Keratinocyte (primary cell): Measurements from ENCODE around the gene DNAAF8.

ENCODE experiments used
- CTCF ChIP-seq, 3 experiments: IDR thresholded peaks in 1 of 3; conservative IDR thresholded peaks in 1 of 3; optimal IDR thresholded peaks in 1 of 3; 2 replicates in 2 of 3; 3 replicates in 1 of 3; pipeline versions ENCODE3 to v1.5.1; 2011; ENCODE audit warnings: low read length in 3 of 3, mild to moderate bottlenecking in 3 of 3, moderate library complexity in 2 of 3, control low read depth in 1 of 3, inconsistent platforms in 1 of 3; ENCODE audit not compliant: insufficient read depth in 2 of 3; ENCODE audit errors: extremely low read depth in 1 of 3
- EZH2 ChIP-seq: IDR thresholded peaks from one replicate; pipeline ENCODE4 v1.6.1; 2012; ENCODE audit warnings: inconsistent platforms, mild to moderate bottlenecking, low read length, moderate library complexity

GRCh38 chr16:4748682-4749411 is 14.5 kb downstream of the DNAAF8 start:
- TF ChIP-seq CTCF (optimal IDR thresholded peaks at IDR 0.05 in 1 of 3, IDR thresholded peaks at IDR 0.05 in 1 of 3, conservative IDR thresholded peaks at IDR 0.05 in 1 of 3; ENCODE audit: extremely low read depth in 1 of 3, insufficient read depth in 2 of 3, low read length in 3 of 3) (no peak), EZH2 (no peak)
